Lower lobe of right lung (tissue), 2 donors: ENCODE results near the gene RAD51B. TPM values are rescaled to one million over a fixed set of nuclear protein-coding genes. Genes with fewer than 3 reads are reported as not detected.

Source experiments
- ATAC-seq, 2 donors: fragments of 200-7000 bp; cut with Tn5 transposase; one replicate each; pipeline ENCODE4 v1.9.1; 2020 to 2022; ENCODE audit warnings: mild to moderate bottlenecking in 2 of 2, moderate library complexity in 2 of 2
- DNase-seq: peaks from one replicate; pipeline ENCODE4 v3.0.0-alpha.2; 2020
- H3K27ac ChIP-seq: fragments of 200-600 bp; one replicate; pipeline ENCODE4 v1.8.0; 2022
- H3K27me3 ChIP-seq: fragments of 200-600 bp; one replicate; pipeline ENCODE4 v1.8.0; 2022; ENCODE audit warnings: low read depth
- H3K36me3 ChIP-seq: fragments of 200-600 bp; one replicate; pipeline ENCODE4 v1.8.0; 2022; ENCODE audit warnings: mild to moderate bottlenecking
- H3K4me1 ChIP-seq: fragments of 200-600 bp; one replicate; pipeline ENCODE4 v1.8.0; 2022
- H3K4me3 ChIP-seq: fragments of 200-600 bp; one replicate; pipeline ENCODE4 v1.8.0; 2022; ENCODE audit warnings: mild to moderate bottlenecking
- H3K9me3 ChIP-seq: fragments of 200-600 bp; one replicate; pipeline ENCODE4 v1.8.0; 2022
- CTCF ChIP-seq: fragments of 200-600 bp; IDR thresholded peaks from one replicate; pipeline ENCODE4 v1.8.0; 2022; ENCODE audit warnings: antibody characterized with exemption, mild to moderate bottlenecking
- intact Hi-C: fragments of 100-400 bp; cut with DNase I; formaldehyde crosslinking; loops from one replicate; pipeline ENCODE4 v1.11.0; 2022
- total RNA-seq: library from RNA; stranded (reverse); fragmentation: NEBNext Ultra II Directional; extraction: Animal tissue kit (Norgen Biotek cat#: 25700); gene quantifications from one replicate; pipeline ENCODE4 v1.2.1, GENCODE V29; 2021
- donor health status: DM: no; HTN: yes; CAD: no; lungs with severe emphysema.

RAD51B gene
- total RNA-seq, 1 donor from 2014 or later, result 22.2 TPM

DNA sequence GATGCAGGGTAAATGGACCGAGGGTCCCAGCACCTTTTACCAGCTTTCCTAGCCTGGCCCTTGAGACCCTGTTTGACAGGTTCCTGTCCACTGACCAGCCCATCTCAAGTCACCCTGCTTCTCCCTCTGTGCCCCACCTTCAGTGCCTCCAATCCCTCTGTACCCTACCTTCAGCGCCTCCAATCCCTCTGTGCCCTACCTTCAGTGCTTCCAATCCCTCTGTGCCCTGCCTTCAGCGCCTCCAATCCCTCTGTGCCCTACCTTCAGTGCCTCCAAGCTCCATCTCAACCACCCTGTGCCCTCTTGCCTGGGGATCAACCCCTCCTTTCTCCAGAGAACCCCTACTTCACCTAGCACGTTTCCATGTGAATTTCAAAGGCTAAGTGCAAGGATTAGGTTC lies 919.0 kb downstream of the RAD51B start:
- H3K4me1 ChIP-seq, result peaks cover 33% of the 10 kb centered on the region
- no peak overlapping the region for H3K27ac ChIP-seq
- intact Hi-C loops, result no loop called here
- DNase-seq, result no peak
- no peak for TF ChIP-seq CTCF
- no peaks in the 10 kb centered on the region for H3K27me3 ChIP-seq
- H3K4me3 ChIP-seq, result no peak overlapping the region
- ATAC-seq, result no peak
- no peaks in the 10 kb centered on the region for H3K9me3 ChIP-seq
- H3K36me3 ChIP-seq, result no peaks in the 10 kb centered on the region

GRCh38 chr14:68739701-68740100 lies 920.1 kb downstream of the RAD51B start:
- Histone ChIP-seq H3K9me3 (no peaks in the 10 kb centered on the region), H3K27ac (no peak overlapping the region), H3K27me3 (no peaks in the 10 kb centered on the region), H3K4me1 (peaks cover 22% of the 10 kb centered on the region), H3K36me3 (no peaks in the 10 kb centered on the region), H3K4me3 (no peak overlapping the region)
- DNase-seq (no peak), ATAC-seq (no peak)
- intact Hi-C loops, result no loop called here
- no peak for TF ChIP-seq CTCF

- intact Hi-C loops, result no loop called here
- ATAC-seq, result no peak
- TF ChIP-seq CTCF, result no peak
- Histone ChIP-seq H3K36me3 (no peaks in the 10 kb centered on the region), H3K4me1 (peaks cover 10% of the 10 kb centered on the region), H3K9me3 (no peaks in the 10 kb centered on the region), H3K4me3 (no peak overlapping the region), H3K27ac (no peak overlapping the region), H3K27me3 (no peaks in the 10 kb centered on the region)
- DNase-seq, result no peak
Measured at GRCh38 chr14:68740788-68741476, 921.4 kb downstream of the RAD51B start.

- Histone ChIP-seq H3K27ac (no peak overlapping the region), H3K36me3 (no peaks in the 10 kb centered on the region), H3K27me3 (no peaks in the 10 kb centered on the region), H3K9me3 (no peaks in the 10 kb centered on the region), H3K4me3 (no peak overlapping the region), H3K4me1 (peaks cover 5% of the 10 kb centered on the region)
- TF ChIP-seq CTCF, result no peak
- intact Hi-C loops, result no loop called here
- DNase-seq (no peak), ATAC-seq (no peak)
Measured at GRCh38 chr14:68741477-68741791, 921.9 kb downstream of the RAD51B start.

- TF ChIP-seq CTCF, result no peak
- DNase-seq, result no peak
- intact Hi-C loops, result no loop called here
Measured at GRCh38 chr14:68741839-68742470, 922.4 kb downstream of the RAD51B start.

More at GRCh38 chr14:68741839-68742470, 922.4 kb downstream of the RAD51B start:
- Histone ChIP-seq H3K9me3 (no peaks in the 10 kb centered on the region), H3K36me3 (no peaks in the 10 kb centered on the region), H3K27me3 (no peaks in the 10 kb centered on the region), H3K4me1 (no peaks in the 10 kb centered on the region), H3K27ac (no peak overlapping the region), H3K4me3 (no peak overlapping the region)
- ATAC-seq, result peak; percentile 69 to 88
